Activated CD4-positive, alpha-beta T cell treated with anti-CD3 and anti-CD28 coated beads, Interleukin-2, Interleukin-4, amounts not matched to agents 100 ng/mL and 50 ng/mL, durations not matched to agents 16 hours and 8 hours (primary cell): ENCODE measurements around the gene ENG.

Experiments
- DNase-seq: peaks from one replicate; pipeline ENCODE4 v3.0.0-alpha.2; 2020; ENCODE audit warnings: low spot score

The ENG gene

GRCh38 chr9:127776195-127776923 is 78.1 kb downstream of the ENG start:
- peak; percentile 88 for DNase-seq

GRCh38 chr9:127773981-127774380 is 80.5 kb downstream of the ENG start:
- no peak for DNase-seq

- DNase-seq = no peak
These were observed 81.2 kb downstream of the ENG start for GRCh38 chr9:127773272-127773671.

- DNase-seq = no peak
These were observed 81.9 kb downstream of the ENG start for GRCh38 chr9:127772603-127773002.

- DNase-seq = no peak
These were observed 82.8 kb downstream of the ENG start for GRCh38 chr9:127771570-127772189.

- DNase-seq = peak; percentile 98
These were observed 83.4 kb downstream of the ENG start for GRCh38 chr9:127770905-127771569.

GRCh38 chr9:127770583-127770904 is 83.9 kb downstream of the ENG start:
- no peak for DNase-seq

- no peak for DNase-seq
These were observed 84.4 kb downstream of the ENG start for GRCh38 chr9:127769929-127770582.

- DNase-seq = no peak
These were observed 85.4 kb downstream of the ENG start for GRCh38 chr9:127769101-127769500.

GRCh38 chr9:127768698-127769097 is 85.8 kb downstream of the ENG start:
- DNase-seq = no peak

GRCh38 chr9:127767909-127768331 is 86.5 kb downstream of the ENG start:
- DNase-seq = no peak

GRCh38 chr9:127767410-127767809 is 87.0 kb downstream of the ENG start:
- no peak for DNase-seq

GRCh38 chr9:127765418-127765817 is 89.0 kb downstream of the ENG start:
- no peak for DNase-seq
